Pons (tissue), 1 donor: Measurements from ENCODE around the gene ADAMTS4.

Experiments
- DNase-seq: peaks from one replicate; pipeline ENCODE4 v3.0.0-alpha.2; 2016; ENCODE audit warnings: low spot score

Gene ADAMTS4

GRCh38 chr1:161145832-161146231, 53.0 kb downstream of the ADAMTS4 start:
- DNase-seq, result no peak

- no peak for DNase-seq
These were observed 58.0 kb downstream of the ADAMTS4 start for GRCh38 chr1:161140755-161141400.

GRCh38 chr1:161139766-161140165, 59.1 kb downstream of the ADAMTS4 start:
- DNase-seq, result no peak

- no peak for DNase-seq
These were observed 60.4 kb downstream of the ADAMTS4 start for GRCh38 chr1:161138431-161138830.

GRCh38 chr1:161137881-161138280, 61.0 kb downstream of the ADAMTS4 start:
- DNase-seq, result no peak
